NT2/D1 (cell line): ENCODE measurements around the gene ADGRD1.

ENCODE experiments used
- SUZ12 ChIP-seq: IDR thresholded peaks from 2 replicates; pipeline ENCODE4 v1.6.1; 2011; ENCODE audit not compliant: insufficient read length, insufficient read depth; ENCODE audit errors: extremely low read depth
- YY1 ChIP-seq: IDR thresholded peaks from 2 replicates; pipeline ENCODE4 v1.6.1; 2011; ENCODE audit not compliant: insufficient read length, insufficient read depth
- ZNF274 ChIP-seq: IDR thresholded peaks from 2 replicates; pipeline ENCODE4 v1.6.1; 2011; ENCODE audit warnings: mild to moderate bottlenecking, low read depth, low read length

GRCh38 chr12:131141514-131141913 lies 187.8 kb downstream of the ADGRD1 start:
- TF ChIP-seq SUZ12 (no peak), YY1 (no peak), ZNF274 (no peak)
